GM19025 (cell line): ENCODE data around the gene SPAG7.

Source experiments
- ATAC-seq: cut with Tn5 transposase; IDR thresholded peaks from one replicate; pipeline ENCODE4 v1.9.1; 2021; ENCODE audit warnings: mild to moderate bottlenecking, low read depth, moderate library complexity; ENCODE audit not compliant: unreplicated experiment

The SPAG7 gene

GRCh38 chr17:4967539-4968485 is at the start of gene SPAG7:
Gene SPAG7 (minus strand): TSS chr17:4967817. CDS start chr17:4967804, 13 bp downstream.
- peak; percentile 52 for ATAC-seq

- no peak for ATAC-seq
Measured at GRCh38 chr17:5014357-5014756, 46.7 kb upstream of the SPAG7 start.

- no peak for ATAC-seq
Measured at GRCh38 chr17:5011928-5012327, 44.3 kb upstream of the SPAG7 start.

GRCh38 chr17:5003214-5003867 is 35.7 kb upstream of the SPAG7 start:
- no peak for ATAC-seq

- no peak for ATAC-seq
Measured at GRCh38 chr17:5002121-5002788, 34.6 kb upstream of the SPAG7 start.

GRCh38 chr17:5000237-5000639 is 32.6 kb upstream of the SPAG7 start:
- ATAC-seq, result no peak

- no peak for ATAC-seq
Measured at GRCh38 chr17:4999430-5000093, 31.9 kb upstream of the SPAG7 start.

- no peak for ATAC-seq
Measured at GRCh38 chr17:4998732-4999429, 31.3 kb upstream of the SPAG7 start.

GRCh38 chr17:4998027-4998731 is 30.6 kb upstream of the SPAG7 start:
- ATAC-seq, result no peak

GRCh38 chr17:4997302-4998026 is 29.8 kb upstream of the SPAG7 start, which contains the start of the genes INCA1 and KIF1C:
Gene INCA1 (minus strand): TSS chr17:4997522. CDS start chr17:4994437, 3,085 bp downstream.
Gene KIF1C (plus strand): TSS chr17:4997950. CDS start chr17:5000247, 2,297 bp downstream.
- peak; percentile 88 for ATAC-seq

- no peak for ATAC-seq
Measured at GRCh38 chr17:4994081-4994595, 26.5 kb upstream of the SPAG7 start.

GRCh38 chr17:4987767-4988567 is 20.4 kb upstream of the SPAG7 start:
- ATAC-seq, result no peak

GRCh38 chr17:4986951-4987766 is 19.5 kb upstream of the SPAG7 start, which contains the start of gene CAMTA2:
Gene CAMTA2 (minus strand): TSS chr17:4987675. CDS start chr17:4986222, 1,453 bp downstream.
- peak; percentile 79 for ATAC-seq

GRCh38 chr17:4986403-4986802 is 18.8 kb upstream of the SPAG7 start:
- ATAC-seq, result no peak

GRCh38 chr17:4982305-4982704 is 14.7 kb upstream of the SPAG7 start:
- no peak for ATAC-seq

- ATAC-seq, result no peak
Measured at GRCh38 chr17:4980644-4981216, 13.1 kb upstream of the SPAG7 start.
